DND-41 (cell line): ENCODE measurements around the gene NAV3.

Experiments
- EZH2 ChIP-seq: IDR thresholded peaks from 3 replicates; pipeline ENCODE4 v1.6.1; 2012; ENCODE audit warnings: borderline replicate concordance, low read depth, mild to moderate bottlenecking, moderate library complexity, low read length, inconsistent platforms; ENCODE audit not compliant: severe bottlenecking
- TF ChIP-seq, protein P1 (sequence below): IDR thresholded peaks from 2 replicates; pipeline ENCODE4 v1.5.1; 2012; ENCODE audit warnings: borderline replicate concordance, low read length, moderate library complexity, mild to moderate bottlenecking; ENCODE audit not compliant: poor library complexity, severe bottlenecking; ENCODE audit errors: extremely low read depth

DNA sequence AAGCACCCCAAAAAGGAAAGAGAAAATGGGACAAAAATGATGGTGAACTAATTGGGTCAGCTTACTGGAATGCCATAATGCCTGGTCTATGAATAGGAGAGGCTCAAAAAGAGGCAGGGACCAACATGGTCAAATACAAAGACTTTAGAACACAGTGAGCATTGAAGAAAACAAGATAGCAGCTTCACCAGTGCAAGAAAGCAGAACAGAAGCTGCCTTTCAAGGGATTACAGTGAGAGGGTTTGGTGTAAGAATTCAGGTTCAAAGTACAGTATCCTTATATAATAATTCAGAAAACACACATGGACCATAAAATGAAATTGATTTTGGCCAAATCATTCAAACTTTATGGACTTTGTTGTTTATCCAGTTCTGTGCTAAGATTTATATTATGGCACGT is 162.1 kb downstream of the NAV3 start:
- TF ChIP-seq, protein P1, sequence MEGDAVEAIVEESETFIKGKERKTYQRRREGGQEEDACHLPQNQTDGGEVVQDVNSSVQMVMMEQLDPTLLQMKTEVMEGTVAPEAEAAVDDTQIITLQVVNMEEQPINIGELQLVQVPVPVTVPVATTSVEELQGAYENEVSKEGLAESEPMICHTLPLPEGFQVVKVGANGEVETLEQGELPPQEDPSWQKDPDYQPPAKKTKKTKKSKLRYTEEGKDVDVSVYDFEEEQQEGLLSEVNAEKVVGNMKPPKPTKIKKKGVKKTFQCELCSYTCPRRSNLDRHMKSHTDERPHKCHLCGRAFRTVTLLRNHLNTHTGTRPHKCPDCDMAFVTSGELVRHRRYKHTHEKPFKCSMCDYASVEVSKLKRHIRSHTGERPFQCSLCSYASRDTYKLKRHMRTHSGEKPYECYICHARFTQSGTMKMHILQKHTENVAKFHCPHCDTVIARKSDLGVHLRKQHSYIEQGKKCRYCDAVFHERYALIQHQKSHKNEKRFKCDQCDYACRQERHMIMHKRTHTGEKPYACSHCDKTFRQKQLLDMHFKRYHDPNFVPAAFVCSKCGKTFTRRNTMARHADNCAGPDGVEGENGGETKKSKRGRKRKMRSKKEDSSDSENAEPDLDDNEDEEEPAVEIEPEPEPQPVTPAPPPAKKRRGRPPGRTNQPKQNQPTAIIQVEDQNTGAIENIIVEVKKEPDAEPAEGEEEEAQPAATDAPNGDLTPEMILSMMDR: no peak
- no peak for TF ChIP-seq EZH2
